Osteoblast (primary cell): ENCODE results near the gene ZFY. TPM values are rescaled to one million over a fixed set of nuclear protein-coding genes. Genes with fewer than 3 reads are reported as not detected.

Experiments used
- DNase-seq: peaks from one replicate; pipeline ENCODE4 v3.0.0; 2011; ENCODE audit warnings: low spot score, mixed read lengths; ENCODE audit not compliant: insufficient read length; ENCODE audit errors: missing footprints
- H2AFZ ChIP-seq: 2 replicates; pipeline ENCODE4 v1.6.0; 2011; ENCODE audit warnings: mild to moderate bottlenecking, low read length
- H3K27ac ChIP-seq: 2 replicates; pipeline ENCODE4 v1.5.1; 2011; ENCODE audit warnings: mild to moderate bottlenecking, low read depth, low read length, moderate library complexity
- H3K27me3 ChIP-seq: 2 replicates; pipeline ENCODE4 v1.6.0; 2012; ENCODE audit warnings: mild to moderate bottlenecking, control low read depth, inconsistent platforms, low read length, moderate library complexity; ENCODE audit not compliant: insufficient read depth
- H3K36me3 ChIP-seq: 2 replicates; pipeline ENCODE4 v1.5.1; 2011; ENCODE audit warnings: mild to moderate bottlenecking, low read length, control low read depth, moderate library complexity; ENCODE audit not compliant: insufficient read depth
- H3K4me1 ChIP-seq: 2 replicates; pipeline ENCODE4 v1.5.1; 2011; ENCODE audit warnings: mild to moderate bottlenecking, low read length, control low read depth, moderate library complexity; ENCODE audit not compliant: insufficient read depth
- H3K4me2 ChIP-seq: 2 replicates; pipeline ENCODE4 v1.6.0; 2011; ENCODE audit warnings: mild to moderate bottlenecking, low read length; ENCODE audit not compliant: insufficient read depth
- H3K4me3 ChIP-seq: fragments of 200-600 bp; sonication (generic); 3 replicates; pipeline ENCODE4 v1.5.1; 2012; ENCODE audit warnings: mild to moderate bottlenecking, low read length, inconsistent platforms; ENCODE audit not compliant: insufficient read depth
- H3K79me2 ChIP-seq: 2 replicates; pipeline ENCODE4 v1.6.0; 2012; ENCODE audit warnings: mild to moderate bottlenecking, low read length, control low read depth, inconsistent platforms; ENCODE audit not compliant: insufficient read depth
- H3K9me3 ChIP-seq: 2 replicates; pipeline ENCODE4 v1.5.1; 2011; ENCODE audit warnings: low read depth, low read length, control low read depth
- H4K20me1 ChIP-seq: 2 replicates; pipeline ENCODE4 v1.6.0; 2012; ENCODE audit warnings: mild to moderate bottlenecking, low read length, control low read depth; ENCODE audit not compliant: insufficient read depth
- small RNA-seq: library from RNA; depleted of rRNA; stranded (forward); fragments of <200 nt; gene quantifications from one replicate; pipeline ENCODE3, GENCODE V24; 2012
- total RNA-seq: library from RNA; depleted of rRNA; stranded (reverse); fragments of >200 nt; gene quantifications from 2 replicates; pipeline ENCODE4 v1.2.3, GENCODE V29; 2012
- TF ChIP-seq, protein P1 (sequence below): IDR thresholded peaks from 2 replicates; pipeline ENCODE4 v1.5.1; 2011; ENCODE audit warnings: mild to moderate bottlenecking, low read depth, low read length, moderate library complexity; ENCODE audit errors: extremely low read depth

The ZFY gene
- total RNA-seq, 1 donor = 21.7 TPM

DNA sequence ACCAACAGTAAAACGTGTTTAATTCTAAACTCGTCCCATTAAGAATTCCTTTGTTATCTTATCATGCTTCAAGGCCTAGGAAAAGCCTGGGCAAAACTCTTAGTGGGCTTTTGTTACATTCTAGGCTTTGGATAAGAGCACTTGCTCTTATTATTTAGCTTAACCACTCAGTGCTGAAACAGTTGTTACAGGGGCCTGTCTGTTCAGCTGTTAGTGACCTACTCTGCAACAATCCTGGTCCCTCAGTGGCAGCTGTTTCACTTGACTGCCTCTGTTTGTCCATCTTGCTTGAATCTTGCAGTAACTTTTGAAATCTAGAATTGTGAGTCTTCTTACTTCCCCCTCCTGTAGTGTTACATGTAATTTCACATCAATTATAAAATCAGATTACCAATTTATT is 88.4 kb downstream of the ZFY start:
- Histone ChIP-seq H3K9me3 (no peaks in the 10 kb centered on the region), H3K4me3 (no peak overlapping the region), H3K4me2 (no peak overlapping the region), H2AFZ (no peak overlapping the region), H3K4me1 (no peaks in the 10 kb centered on the region), H3K36me3 (no peaks in the 10 kb centered on the region), H4K20me1 (no peaks in the 10 kb centered on the region), H3K79me2 (no peaks in the 10 kb centered on the region), H3K27me3 (no peaks in the 10 kb centered on the region), H3K27ac (no peak overlapping the region)
- TF ChIP-seq, protein P1, sequence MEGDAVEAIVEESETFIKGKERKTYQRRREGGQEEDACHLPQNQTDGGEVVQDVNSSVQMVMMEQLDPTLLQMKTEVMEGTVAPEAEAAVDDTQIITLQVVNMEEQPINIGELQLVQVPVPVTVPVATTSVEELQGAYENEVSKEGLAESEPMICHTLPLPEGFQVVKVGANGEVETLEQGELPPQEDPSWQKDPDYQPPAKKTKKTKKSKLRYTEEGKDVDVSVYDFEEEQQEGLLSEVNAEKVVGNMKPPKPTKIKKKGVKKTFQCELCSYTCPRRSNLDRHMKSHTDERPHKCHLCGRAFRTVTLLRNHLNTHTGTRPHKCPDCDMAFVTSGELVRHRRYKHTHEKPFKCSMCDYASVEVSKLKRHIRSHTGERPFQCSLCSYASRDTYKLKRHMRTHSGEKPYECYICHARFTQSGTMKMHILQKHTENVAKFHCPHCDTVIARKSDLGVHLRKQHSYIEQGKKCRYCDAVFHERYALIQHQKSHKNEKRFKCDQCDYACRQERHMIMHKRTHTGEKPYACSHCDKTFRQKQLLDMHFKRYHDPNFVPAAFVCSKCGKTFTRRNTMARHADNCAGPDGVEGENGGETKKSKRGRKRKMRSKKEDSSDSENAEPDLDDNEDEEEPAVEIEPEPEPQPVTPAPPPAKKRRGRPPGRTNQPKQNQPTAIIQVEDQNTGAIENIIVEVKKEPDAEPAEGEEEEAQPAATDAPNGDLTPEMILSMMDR = no peak
- DNase-seq = no peak

DNA sequence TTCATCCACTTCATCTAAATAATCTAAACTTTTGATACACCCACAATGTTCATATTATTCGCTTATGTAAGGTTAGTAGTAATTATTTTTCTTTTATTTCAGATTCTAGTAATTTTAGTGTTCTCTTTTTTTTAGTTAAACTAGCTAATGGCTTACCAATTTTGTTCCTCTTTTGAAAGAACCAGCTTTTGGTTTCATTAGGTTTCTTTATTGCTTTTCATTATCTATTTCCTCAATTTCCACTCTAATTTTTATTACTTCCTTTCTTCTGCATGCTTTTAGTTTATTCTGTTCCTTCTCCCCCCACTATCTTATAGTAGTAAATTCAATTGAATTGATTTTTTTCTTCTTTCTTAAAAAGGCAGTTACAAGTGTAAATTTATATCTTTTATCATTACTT is 90.2 kb downstream of the ZFY start:
- no peaks in the 10 kb centered on the region for H3K4me1 ChIP-seq
- H3K27me3 ChIP-seq = no peaks in the 10 kb centered on the region
- no peak overlapping the region for H3K4me2 ChIP-seq
- H3K27ac ChIP-seq = no peak overlapping the region
- no peaks in the 10 kb centered on the region for H4K20me1 ChIP-seq
- no peaks in the 10 kb centered on the region for H3K36me3 ChIP-seq
- TF ChIP-seq, protein P1 = no peak
- H2AFZ ChIP-seq = no peak overlapping the region
- H3K4me3 ChIP-seq = no peak overlapping the region
- DNase-seq = no peak
- H3K79me2 ChIP-seq = no peaks in the 10 kb centered on the region
- no peaks in the 10 kb centered on the region for H3K9me3 ChIP-seq

Small RNA genes lying within 50 kb of the gene (small RNA-seq; reads per million reads assigned to genes)
- not detected for gene EEF1A1P41

Other genes with a start within 250 kb of the ZFY start
- gene SRY, start 147.7 kb upstream of the ZFY start, total RNA-seq = not detected in 2 replicates
- 215 TPM in 1 of 2 replicates, not detected in the other for gene RPS4Y1, start 93.8 kb upstream of the ZFY start, total RNA-seq